WERI-Rb-1 (cell line): ENCODE data around the gene ZNF763.
"Not testable (repeated sequence)": the region's sequence is repeated elsewhere in the genome, so short reads cannot be mapped to it uniquely, and the experiment has no call there.

Experiments used
- DNase-seq: peaks from one replicate; pipeline ENCODE4 v3.0.0-alpha.2; 2020
- H3K27ac ChIP-seq: fragments of 250-450 bp; sonication (Bioruptor Pico); 2 replicates; pipeline ENCODE4 v1.5.1; 2020; ENCODE audit warnings: mild to moderate bottlenecking, moderate library complexity
- H3K27me3 ChIP-seq: fragments of 250-450 bp; sonication (Bioruptor Pico); 2 replicates; pipeline ENCODE4 v1.5.1; 2021; ENCODE audit warnings: mild to moderate bottlenecking, low read depth, moderate library complexity; ENCODE audit not compliant: insufficient read depth, severe bottlenecking
- H3K36me3 ChIP-seq: fragments of 250-450 bp; sonication (Bioruptor Pico); 2 replicates; pipeline ENCODE4 v1.5.1; 2020; ENCODE audit warnings: mild to moderate bottlenecking, moderate library complexity
- H3K4me3 ChIP-seq: 2 replicates; pipeline ENCODE4 v1.5.1; 2011; ENCODE audit warnings: low read depth, mild to moderate bottlenecking, control low read depth, low read length
- H3K9me3 ChIP-seq: fragments of 250-450 bp; sonication (Bioruptor Pico); 2 replicates; pipeline ENCODE4 v1.5.1; 2021; ENCODE audit warnings: mild to moderate bottlenecking, moderate library complexity; ENCODE audit not compliant: severe bottlenecking
- CTCF ChIP-seq: IDR thresholded peaks from 2 replicates; pipeline ENCODE4 v1.5.1; 2011; ENCODE audit warnings: low read depth, mild to moderate bottlenecking, control low read depth, inconsistent platforms, low read length

ZNF763 gene

GRCh38 chr19:11944656-11945055, 20.2 kb upstream of the ZNF763 start:
- Histone ChIP-seq H3K4me3 (no peak overlapping the region), H3K36me3 (peaks cover 74% of the 10 kb centered on the region), H3K9me3 (peaks cover 51% of the 10 kb centered on the region), H3K27ac (no peak overlapping the region), H3K27me3 (no peaks in the 10 kb centered on the region)
- no peak for TF ChIP-seq CTCF
- no peak for DNase-seq

- Histone ChIP-seq H3K36me3 (peaks cover 80% of the 10 kb centered on the region), H3K27me3 (no peaks in the 10 kb centered on the region), H3K27ac (no peak overlapping the region), H3K4me3 (no peak overlapping the region), H3K9me3 (peaks cover 55% of the 10 kb centered on the region)
- TF ChIP-seq CTCF = no peak
- no peak for DNase-seq
These were observed 16.2 kb upstream of the ZNF763 start for GRCh38 chr19:11948646-11949045.

GRCh38 chr19:11949201-11949600, 15.6 kb upstream of the ZNF763 start:
- H3K9me3 ChIP-seq = peaks cover 53% of the 10 kb centered on the region
- no peak for TF ChIP-seq CTCF
- no peak overlapping the region for H3K27ac ChIP-seq
- H3K27me3 ChIP-seq = no peaks in the 10 kb centered on the region
- no peak overlapping the region for H3K4me3 ChIP-seq
- no peak for DNase-seq
- peaks cover 74% of the 10 kb centered on the region for H3K36me3 ChIP-seq

- H3K9me3 ChIP-seq = peaks cover 53% of the 10 kb centered on the region
- not testable (repeated sequence) for H3K27me3 ChIP-seq, H3K27ac ChIP-seq, DNase-seq, H3K4me3 ChIP-seq
- peaks cover 70% of the 10 kb centered on the region for H3K36me3 ChIP-seq
These were observed 15.2 kb upstream of the ZNF763 start for GRCh38 chr19:11949614-11950080.

GRCh38 chr19:11950312-11950711, 14.5 kb upstream of the ZNF763 start:
- no peak overlapping the region for H3K27ac ChIP-seq
- DNase-seq = no peak
- H3K9me3 ChIP-seq = peaks cover 53% of the 10 kb centered on the region
- no peak for TF ChIP-seq CTCF
- H3K4me3 ChIP-seq = no peak overlapping the region
- peaks cover 65% of the 10 kb centered on the region for H3K36me3 ChIP-seq
- H3K27me3 ChIP-seq = no peaks in the 10 kb centered on the region

- peak overlapping the region; percentile 93 for H3K4me3 ChIP-seq
These were observed 1.1 kb upstream of the ZNF763 start for GRCh38 chr19:11963566-11964355.

More at GRCh38 chr19:11963566-11964355, 1.1 kb upstream of the ZNF763 start:
- H3K27ac ChIP-seq = peak overlapping the region; percentile 65
- no peaks in the 10 kb centered on the region for H3K9me3 ChIP-seq
- H3K36me3 ChIP-seq = no peaks in the 10 kb centered on the region
- no peaks in the 10 kb centered on the region for H3K27me3 ChIP-seq
- TF ChIP-seq CTCF = peak; percentile 85
- peak; percentile 82 for DNase-seq
